Keratinocyte (primary cell): ENCODE results near the gene GSTM1.
"Not testable (repeated sequence)": the region's sequence is repeated elsewhere in the genome, so short reads cannot be mapped to it uniquely, and the experiment has no call there.

Experiments used
- CTCF ChIP-seq, 3 experiments: IDR thresholded peaks in 1 of 3; conservative IDR thresholded peaks in 1 of 3; optimal IDR thresholded peaks in 1 of 3; 2 replicates in 2 of 3; 3 replicates in 1 of 3; pipeline versions ENCODE3 to v1.5.1; 2011; ENCODE audit warnings: low read length in 3 of 3, mild to moderate bottlenecking in 3 of 3, moderate library complexity in 2 of 3, control low read depth in 1 of 3, inconsistent platforms in 1 of 3; ENCODE audit not compliant: insufficient read depth in 2 of 3; ENCODE audit errors: extremely low read depth in 1 of 3
- EZH2 ChIP-seq: IDR thresholded peaks from one replicate; pipeline ENCODE4 v1.6.1; 2012; ENCODE audit warnings: inconsistent platforms, mild to moderate bottlenecking, low read length, moderate library complexity

GRCh38 chr1:109711593-109712320, 24.1 kb downstream of the GSTM1 start, which contains the start of gene GSTM5:
- not testable (repeated sequence) for TF ChIP-seq CTCF (optimal IDR thresholded peaks at IDR 0.05 in 1 of 3, IDR thresholded peaks at IDR 0.05 in 1 of 3, conservative IDR thresholded peaks at IDR 0.05 in 1 of 3; ENCODE audit: extremely low read depth in 1 of 3, insufficient read depth in 2 of 3, low read length in 3 of 3); EZH2
